KBM-7 (cell line): ENCODE results near the gene SLC35B4.
"Not testable (repeated sequence)": the region's sequence is repeated elsewhere in the genome, so short reads cannot be mapped to it uniquely, and the experiment has no call there.

Source experiments
- DNase-seq: peaks from one replicate; pipeline ENCODE4 v3.0.0-alpha.2; 2015
- in situ Hi-C: fragments of 300-500 bp; cut with MboI; formaldehyde crosslinking; loops from 2 replicates; pipeline ENCODE4 v1.14.3; 2020; ENCODE audit warnings: low sequenced_read_pairs, low pct_unique_long_range_greater_than_20kb, mixed read lengths

SLC35B4 gene

DNA sequence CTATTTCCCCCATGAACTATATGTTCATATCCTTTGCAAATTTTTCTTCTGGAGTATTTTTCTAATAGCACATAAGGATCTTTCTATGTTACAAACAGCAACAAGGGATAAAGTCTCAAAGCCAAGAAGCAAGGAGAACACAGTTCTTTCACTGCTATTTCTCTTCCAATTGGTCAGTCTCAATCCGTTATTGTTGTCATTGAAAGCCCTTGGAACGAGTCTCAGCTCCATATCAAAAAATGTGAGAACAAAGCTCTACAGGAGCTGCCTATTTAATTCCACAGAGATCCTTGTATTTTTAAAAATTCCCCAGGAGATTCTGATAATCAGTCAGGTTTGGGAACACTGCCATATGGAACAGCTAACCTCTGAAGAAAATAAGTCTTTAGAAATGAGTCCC, 15.7 kb downstream of the SLC35B4 start:
- DNase-seq = no peak
- in situ Hi-C loops = no loop called here

DNA sequence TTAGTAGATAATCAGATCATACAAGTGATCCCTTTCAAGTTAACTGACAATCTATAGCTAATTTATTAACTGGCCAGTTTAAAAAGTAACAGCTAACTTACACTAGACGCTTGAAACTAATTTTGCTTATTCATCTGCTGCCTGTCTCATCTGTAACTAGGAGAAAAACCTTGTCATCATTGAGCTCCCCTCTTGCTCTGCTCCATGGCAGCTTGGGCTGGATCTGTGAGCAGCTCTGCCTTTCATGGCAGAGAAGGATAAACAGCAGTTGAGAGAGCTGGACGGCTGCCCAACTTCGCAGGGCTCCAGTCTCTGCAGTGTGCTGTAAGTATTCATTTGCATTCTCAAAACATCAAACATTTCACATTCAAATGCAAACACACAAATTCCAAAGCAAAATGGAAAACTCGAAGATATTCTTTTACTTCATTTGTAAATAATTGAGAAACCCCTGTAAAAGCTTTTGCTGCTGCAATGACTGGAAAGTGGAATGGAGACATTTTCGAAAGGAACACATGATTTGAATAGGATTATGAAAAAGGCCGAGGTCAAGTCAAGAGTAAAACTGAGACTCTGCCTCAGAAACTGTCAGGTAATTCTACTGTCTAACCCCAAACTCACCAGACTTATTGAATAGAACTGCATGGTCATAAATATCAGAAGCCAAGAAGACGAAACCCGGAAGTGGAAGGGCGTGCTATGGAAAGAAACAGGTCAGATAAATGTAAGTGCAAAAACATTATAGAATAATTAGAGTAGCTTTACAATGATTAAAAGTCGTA, 17.6 kb downstream of the SLC35B4 start:
- in situ Hi-C loops = no loop called here
- DNase-seq = no peak

DNA sequence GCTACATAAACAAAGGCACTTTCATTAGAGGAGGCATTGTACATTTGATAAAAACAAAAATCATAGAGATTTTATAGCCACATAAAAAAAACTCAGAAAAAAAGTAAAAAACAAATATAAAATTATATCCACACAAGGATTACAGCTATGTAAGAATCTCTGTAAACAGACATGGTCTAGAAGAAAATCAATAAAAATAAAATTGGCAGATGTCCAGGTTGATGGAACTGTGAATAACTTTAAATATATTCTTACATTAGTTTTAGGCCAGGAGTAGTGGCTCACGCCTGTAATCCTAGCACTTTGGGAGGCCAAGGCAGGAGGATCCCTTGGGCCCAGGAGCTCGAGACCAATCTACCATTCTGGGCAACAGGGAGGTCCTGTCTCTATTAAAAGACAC, 19.2 kb downstream of the SLC35B4 start:
- DNase-seq = no peak
- in situ Hi-C loops = no loop called here

DNA sequence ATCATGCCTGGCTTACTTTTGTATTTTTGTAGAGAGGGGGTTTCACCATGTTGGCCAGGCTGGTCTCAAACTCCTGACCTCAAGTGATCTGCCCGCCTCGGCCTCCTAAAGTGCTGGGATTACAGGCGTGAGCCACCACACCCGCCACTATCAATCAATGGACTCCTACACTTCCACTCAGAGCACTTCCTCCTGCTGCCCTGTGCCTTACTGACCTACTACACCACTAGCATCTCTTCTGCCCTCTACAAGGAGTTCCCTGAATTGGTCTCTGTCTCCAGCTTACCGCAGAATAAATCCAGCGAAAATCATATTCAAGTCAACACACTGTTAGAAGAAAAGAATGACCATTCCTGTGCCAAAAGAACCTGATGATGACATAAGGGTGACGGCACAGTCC, 20.7 kb downstream of the SLC35B4 start:
- DNase-seq, in situ Hi-C loops: not testable (repeated sequence)

DNA sequence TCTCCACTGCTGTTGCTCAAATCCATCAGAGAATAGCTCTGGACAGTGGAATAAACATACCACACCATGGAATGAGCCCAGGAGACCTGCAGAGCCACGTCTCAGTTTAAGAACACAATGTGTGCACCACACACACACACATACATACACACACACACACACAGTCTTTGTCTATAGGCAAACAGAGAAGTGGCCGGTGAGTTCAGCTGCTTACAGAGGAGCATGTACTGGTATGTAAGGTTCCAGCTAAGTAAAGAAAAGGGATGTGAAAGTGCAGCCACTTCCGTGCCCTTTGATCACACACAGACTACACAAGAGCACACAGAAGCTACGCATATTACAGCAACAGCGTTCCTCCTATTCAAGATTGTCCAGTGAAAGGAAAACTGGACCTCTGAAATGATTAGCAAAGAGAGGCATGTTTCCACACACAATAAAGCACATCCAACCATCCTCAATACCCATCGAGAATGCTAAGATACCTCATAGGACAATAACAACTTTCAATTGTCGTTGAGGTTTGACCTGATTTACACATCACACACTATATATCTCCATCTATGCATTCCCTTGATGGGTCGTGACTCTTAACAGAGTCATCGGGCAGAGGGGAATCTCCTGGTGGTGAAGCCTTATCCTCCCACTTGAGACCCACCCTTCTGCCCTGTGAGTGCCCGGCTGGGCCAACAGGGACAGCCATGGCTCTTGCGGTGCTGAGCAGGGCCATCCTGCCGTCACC, 23.6 kb downstream of the SLC35B4 start:
- no peak for DNase-seq
- in situ Hi-C loops = no loop called here

DNA sequence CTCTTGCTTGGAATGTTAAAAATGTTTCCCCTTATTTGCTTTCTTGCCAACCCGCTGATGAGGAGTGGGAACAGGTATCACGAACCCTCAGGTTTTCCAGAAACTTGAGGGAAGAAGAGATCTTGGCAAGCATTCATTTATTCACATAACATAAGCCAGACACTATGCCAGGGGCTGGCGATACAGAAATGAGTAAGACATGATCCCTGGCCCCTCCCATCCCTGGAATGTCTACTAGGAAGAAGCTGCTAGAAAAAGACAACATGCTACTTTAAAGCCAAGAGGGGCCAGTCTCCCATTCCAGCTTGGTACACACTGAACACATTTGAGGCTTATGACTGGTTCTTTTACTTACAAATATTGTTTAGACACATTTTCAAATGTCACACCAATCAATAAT, 26.4 kb downstream of the SLC35B4 start:
- no peak for DNase-seq
- in situ Hi-C loops = no loop called here

DNA sequence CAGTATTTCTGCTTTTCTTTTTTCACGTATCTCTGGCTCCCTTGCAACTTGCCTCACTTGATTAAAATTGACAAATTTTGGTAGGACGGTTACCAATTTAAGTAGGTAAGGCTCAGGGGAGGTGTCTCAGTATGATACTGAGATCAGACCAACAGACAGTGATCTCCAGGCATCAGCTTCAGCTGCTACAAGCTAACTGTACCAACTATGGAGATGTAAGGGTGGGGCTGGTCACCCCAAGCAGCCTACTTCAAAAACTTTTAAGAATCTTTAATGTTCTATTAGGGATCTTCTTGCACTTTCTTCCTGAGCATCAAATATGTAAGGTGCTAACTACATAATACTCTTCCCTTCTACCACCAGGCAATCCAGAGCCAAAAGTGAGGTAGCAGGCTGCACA, 26.9 kb downstream of the SLC35B4 start:
- in situ Hi-C loops = no loop called here

DNA sequence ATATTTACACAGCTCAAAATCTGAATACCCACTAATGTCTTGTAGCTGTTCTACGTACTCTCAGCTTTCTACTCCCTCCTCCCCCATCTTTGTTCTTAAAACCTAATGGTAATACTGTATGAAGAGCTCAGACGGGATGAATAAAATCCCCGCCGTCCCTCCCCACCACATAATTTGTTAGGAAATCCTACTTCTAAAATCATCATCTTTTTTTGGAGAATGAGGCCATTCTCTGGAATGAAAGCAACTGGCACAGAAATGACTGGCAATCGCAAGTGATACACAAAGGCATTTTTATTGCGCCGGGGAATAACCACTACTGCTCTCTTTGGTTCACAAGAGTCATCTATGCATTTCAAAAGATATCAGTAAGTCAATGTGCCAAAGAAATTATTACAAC, 27.3 kb downstream of the SLC35B4 start:
- in situ Hi-C loops = no loop called here
- DNase-seq = no peak

More for the DNA sequence above, 26.9 kb downstream of the SLC35B4 start:
- DNase-seq = no peak

DNA sequence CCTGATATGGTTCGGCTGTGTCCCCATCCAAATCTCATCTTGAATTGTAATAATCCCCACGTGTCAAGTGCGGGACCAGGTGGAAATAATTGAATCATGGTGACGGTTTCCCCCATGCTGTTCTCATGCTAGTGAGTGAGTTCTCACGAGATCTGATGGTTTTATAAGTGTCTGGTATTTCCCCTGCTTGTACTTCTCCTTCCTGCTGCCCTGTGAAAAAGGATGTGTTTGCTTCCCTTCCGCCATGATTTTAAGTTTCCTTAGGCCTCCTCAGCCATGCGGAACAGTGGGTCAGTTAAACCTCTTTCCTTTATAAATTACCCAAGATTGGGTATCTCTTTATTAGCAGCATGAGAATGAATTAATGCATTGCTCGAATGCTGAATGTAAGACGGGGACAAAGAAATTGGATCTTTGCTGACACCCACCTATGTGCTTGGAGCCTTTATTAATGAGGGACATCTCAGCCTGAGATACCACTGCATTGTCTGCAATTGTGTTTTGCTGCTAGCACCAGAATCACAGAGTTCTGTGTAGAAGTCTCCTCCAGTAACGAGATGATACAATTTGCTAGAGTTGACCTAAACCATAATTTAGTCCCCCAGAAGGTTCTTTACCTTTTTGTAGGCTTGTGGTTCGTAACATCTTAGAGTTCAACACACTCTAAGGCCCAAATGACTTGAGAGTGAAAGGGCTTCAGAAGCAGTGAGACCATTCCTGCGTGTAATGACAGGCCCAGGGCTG, 28.6 kb downstream of the SLC35B4 start:
- peak; percentile 66 for DNase-seq
- in situ Hi-C loops = no loop called here

DNA sequence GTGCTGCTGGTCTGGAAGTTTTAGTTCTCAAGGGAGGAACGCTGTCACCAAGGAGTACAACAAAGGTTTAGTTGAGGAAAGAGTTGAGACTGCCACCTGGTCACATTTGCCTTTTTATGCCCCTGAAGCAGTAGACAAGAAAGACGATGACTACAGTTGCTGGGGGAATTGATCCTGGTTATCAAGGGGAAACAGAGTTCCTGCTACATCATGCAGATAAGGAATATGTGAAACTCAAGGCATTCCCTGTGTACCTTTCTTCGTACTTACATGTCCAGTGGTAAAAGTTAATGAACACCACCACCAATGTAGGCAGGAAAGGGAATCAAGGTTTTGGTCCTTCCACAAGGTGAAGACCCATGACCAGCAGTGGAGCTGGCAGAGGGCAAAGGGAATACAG, 31.8 kb downstream of the SLC35B4 start:
- no peak for DNase-seq
- in situ Hi-C loops = no loop called here

DNA sequence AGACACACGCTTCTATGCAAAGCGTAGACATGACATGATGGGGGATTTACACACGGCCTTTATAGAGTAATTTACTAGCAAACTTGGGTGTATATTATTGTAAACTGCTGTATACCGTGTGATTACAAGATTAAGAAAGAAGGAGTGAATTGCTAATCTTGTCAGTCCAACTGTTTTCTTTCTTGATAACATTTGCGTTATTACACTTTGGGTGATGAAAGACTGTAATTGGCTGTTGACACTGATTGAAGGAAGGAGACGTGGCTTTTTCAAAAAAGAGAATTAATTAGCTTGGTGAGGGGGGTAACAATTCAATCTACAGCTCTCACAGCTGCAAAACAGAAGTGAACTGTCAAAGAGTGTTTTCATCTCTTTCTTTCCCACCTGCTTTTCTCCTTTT, 32.7 kb downstream of the SLC35B4 start:
- DNase-seq = no peak
- in situ Hi-C loops = no loop called here

DNA sequence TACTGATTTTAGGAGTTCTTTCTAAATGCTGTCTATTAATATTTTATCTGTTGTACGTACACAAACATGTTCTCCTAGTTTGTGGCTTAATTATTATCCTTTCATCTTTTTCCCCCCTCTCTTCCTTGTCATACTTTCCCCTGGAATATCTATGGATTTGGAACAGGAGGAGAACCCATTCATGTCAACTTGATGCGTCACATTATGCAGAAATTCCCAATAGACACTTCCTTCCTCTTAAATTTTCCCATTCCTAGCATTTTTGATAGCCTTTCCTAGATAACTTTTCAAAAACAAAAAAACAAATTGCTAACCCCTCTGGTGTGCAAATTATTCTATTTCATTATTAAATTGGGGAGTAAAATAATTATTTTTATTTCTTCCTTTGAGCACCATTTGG, 36.2 kb downstream of the SLC35B4 start:
- DNase-seq = no peak
- in situ Hi-C loops = no loop called here

DNA sequence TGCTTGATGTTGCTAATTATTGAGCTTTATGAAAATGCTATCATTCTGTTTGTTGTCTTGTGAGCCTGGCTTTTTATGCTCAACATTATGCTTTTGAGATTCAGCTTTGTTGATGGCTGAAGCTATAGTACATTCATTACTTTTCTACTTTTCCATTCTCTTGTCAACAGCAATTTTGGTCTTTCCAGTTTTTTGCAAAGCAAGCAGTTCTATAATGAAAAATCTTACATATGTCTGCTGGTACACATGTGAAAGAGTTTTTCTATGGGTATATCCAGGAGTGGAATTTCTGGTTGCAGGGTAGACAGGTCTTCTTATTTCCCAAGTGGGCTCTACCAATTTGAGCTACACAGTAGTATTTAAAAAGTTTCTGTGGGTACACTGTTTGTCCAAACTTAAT, 36.8 kb downstream of the SLC35B4 start:
- no peak for DNase-seq
- in situ Hi-C loops = no loop called here

DNA sequence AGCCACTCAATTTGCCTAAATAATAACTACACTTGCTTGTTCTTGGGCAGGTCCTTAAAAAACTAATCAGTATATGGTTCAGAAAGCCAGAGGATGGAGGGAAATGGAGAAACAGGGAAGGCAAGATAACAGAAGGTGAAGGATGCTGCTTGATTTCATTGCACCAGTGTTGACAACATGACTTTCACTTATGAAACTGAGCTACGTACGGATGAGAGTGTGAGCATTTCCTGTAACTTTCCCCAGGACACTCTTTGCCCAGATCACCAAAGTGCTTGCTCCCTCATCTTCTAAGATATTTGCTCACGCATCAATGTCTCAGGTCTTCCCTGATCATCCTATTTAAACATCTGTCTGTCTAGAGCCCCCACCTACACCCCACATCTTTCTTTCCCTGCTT, 37.4 kb downstream of the SLC35B4 start:
- DNase-seq = no peak
- in situ Hi-C loops = no loop called here

DNA sequence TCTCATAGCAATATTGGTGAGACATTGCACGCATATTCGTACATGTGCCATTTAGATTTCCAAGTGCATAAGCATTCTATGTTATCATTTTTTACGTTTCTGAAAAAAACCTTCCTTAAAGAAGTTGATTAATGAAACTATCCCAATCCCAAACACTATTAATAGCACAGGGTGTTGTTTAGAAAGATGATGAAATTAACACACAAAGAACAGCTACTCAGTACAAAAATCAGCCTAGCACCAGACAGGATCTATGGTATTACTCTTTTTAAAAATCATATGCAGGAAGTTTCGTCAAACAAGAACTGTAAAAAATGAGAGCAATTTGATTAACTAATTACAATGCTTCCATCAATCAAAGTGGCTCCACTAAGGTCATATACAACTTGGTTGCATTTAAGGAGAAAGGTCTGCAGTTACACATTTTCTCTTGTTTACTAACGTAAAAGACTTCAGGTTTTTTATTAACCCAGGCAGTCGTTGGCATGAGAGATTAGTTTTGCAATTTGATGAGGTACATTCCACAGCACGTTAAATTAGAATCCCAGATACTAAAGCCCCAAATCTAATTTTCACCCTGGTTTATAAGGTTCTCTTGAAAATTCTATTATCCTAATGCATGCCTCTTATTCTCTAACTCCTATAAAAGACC, 38.1 kb downstream of the SLC35B4 start:
- no peak for DNase-seq
- in situ Hi-C loops = no loop called here

DNA sequence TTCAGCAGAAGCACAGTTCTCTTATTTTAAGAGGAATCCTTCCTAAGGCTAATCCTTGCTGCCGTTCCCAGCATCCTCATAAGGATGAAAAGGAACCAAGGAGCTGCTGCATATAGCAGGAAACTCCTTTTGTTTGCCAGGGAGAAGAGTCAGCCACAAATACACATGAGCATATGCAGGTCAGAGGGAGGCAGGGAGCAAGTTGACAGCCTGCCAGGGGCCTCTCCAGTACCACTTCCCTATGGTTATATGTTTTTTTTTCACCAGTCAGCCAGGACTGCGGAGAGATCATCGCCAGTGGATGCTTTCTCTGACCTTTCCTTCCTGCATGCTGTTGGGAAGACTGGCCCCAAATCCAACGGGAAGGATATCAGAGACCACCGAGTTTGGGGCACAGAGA, 39.8 kb downstream of the SLC35B4 start:
- in situ Hi-C loops = no loop called here
- DNase-seq = no peak

DNA sequence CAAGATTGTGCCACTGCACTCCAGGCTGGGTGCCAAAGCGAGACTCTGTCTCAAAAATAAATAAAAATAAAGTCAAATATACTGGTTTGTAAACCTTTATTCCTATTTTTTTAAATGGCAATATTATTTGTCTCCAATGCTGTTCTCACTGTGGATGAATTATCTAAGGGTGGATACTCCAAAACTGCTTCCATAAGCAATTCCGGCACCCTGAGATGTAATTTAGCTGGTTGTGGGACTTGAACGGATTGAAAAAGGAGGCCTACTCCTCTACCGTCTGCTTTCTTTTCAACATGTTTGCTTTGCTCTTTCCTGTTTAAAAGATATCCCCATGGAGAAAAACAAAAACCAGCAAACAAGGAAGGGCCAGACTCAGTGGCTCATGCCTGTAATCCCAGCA, 54.4 kb downstream of the SLC35B4 start:
- DNase-seq = no peak
- in situ Hi-C loops = no loop called here

DNA sequence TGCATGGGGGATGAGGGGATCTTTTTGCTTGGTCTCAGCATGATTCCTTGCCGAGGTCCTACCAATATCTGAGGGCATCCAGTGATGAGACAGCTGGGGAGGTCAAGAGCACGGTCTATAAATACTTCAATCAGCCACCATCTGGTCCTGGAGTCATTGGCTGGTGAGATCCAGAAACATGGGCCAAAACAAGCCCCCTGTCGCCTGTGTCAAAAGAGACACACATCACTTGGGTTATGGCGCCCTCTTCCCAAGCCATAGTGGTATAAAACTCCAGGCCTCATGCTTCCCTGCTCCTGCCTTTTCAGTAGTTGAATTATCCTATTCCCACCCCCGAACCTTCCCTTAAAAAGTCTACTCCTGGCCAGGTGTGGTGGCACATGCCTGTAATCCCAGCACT, 60.9 kb downstream of the SLC35B4 start:
- in situ Hi-C loops = no loop called here
- DNase-seq = no peak

DNA sequence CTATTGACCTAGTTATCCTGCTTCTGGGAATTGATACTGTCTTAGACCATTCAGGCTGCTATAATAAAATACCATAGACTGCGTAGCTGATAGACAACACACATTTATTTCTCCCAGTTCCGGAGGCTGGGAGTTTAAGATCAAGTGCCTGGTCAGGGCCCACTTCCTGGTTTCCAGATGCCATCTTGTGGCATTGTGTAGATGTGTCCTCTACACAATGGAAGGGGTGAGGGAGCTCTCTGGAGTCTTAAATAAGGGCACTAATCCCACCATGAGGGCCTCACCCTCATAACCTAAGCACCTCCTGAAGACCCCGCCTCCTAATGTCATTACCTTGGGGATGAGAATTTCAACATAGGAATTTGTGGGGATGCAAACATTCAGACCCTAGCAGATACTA, 62.4 kb downstream of the SLC35B4 start:
- peak; percentile 6 for DNase-seq
- in situ Hi-C loops = no loop called here

DNA sequence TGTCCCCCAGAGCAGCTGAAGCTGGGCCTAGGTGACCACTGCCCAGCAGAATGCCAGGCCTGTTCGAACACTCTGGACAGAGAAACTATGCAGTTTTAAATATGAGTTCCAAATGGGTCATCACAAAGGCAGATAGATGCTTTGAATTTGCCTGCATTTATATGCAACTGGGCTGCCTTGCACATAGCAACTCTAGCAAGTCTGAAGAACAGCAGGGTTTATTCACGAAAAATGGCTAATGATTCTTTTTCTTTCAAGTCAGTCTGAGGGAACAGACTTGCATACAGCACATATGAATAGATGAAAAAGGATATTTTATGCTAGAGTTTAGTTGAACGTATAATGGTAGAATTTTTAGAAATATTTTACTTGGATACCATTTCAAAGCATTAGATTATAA, 68.5 kb downstream of the SLC35B4 start:
- in situ Hi-C loops = no loop called here
- no peak for DNase-seq
